Adrenal gland (tissue), 5 donors: ENCODE data around the gene TM9SF2.

Experiments used
- CTCF ChIP-seq, 6 experiments: fragments of 450-650 bp in 4 of 6; fragments of 200-600 bp in 2 of 6; sonication (generic) in 1 of 6; IDR thresholded peaks; 1 replicate in 5 of 6; 2 replicates in 1 of 6; pipeline versions ENCODE4 v1.5.1 to v1.8.0; 2016 to 2021; ENCODE audit warnings: antibody characterized with exemption in 6 of 6, mild to moderate bottlenecking in 2 of 6, moderate library complexity in 1 of 6
- POLR2A ChIP-seq, 2 donors: fragments of 450-650 bp; IDR thresholded peaks; one replicate each; pipeline ENCODE4 v1.6.1; 2017; ENCODE audit warnings: antibody characterized with exemption in 2 of 2, mild to moderate bottlenecking in 2 of 2, moderate library complexity in 1 of 2
- donor health status: DM: no; HTN: no; CAD: no.

GRCh38 chr13:99548448-99548847, 47.2 kb downstream of the TM9SF2 start:
- no peak for TF ChIP-seq POLR2A (IDR thresholded peaks at IDR 0.05)
- no peak for TF ChIP-seq CTCF (IDR thresholded peaks at IDR 0.05)
